IPS-20b (cell line): ENCODE measurements around the gene CPPED1.

ENCODE experiments used
- H3K27ac ChIP-seq: one replicate; pipeline ENCODE4 v1.5.1; 2013; ENCODE audit warnings: low read length
- H3K27me3 ChIP-seq: 2 replicates; pipeline ENCODE4 v1.6.1; 2013; ENCODE audit warnings: mild to moderate bottlenecking, low read length, inconsistent platforms; ENCODE audit not compliant: insufficient read depth
- H3K36me3 ChIP-seq: 2 replicates; pipeline ENCODE4 v1.6.1; 2013; ENCODE audit warnings: low read depth, mild to moderate bottlenecking, inconsistent platforms, low read length, moderate library complexity; ENCODE audit not compliant: insufficient read depth
- H3K4me1 ChIP-seq: 2 replicates; pipeline ENCODE4 v1.6.1; 2013; ENCODE audit warnings: mild to moderate bottlenecking, control low read depth, inconsistent platforms, low read length, moderate library complexity; ENCODE audit not compliant: insufficient read depth
- H3K4me3 ChIP-seq: 2 replicates; pipeline ENCODE4 v1.5.1; 2013; ENCODE audit warnings: mild to moderate bottlenecking, low read length, inconsistent platforms
- H3K9ac ChIP-seq: 2 replicates; pipeline ENCODE4 v1.6.1; 2013; ENCODE audit warnings: low read depth, mild to moderate bottlenecking, inconsistent platforms, low read length, moderate library complexity
- H3K9me3 ChIP-seq: 2 replicates; pipeline ENCODE4 v1.6.1; 2013; ENCODE audit warnings: mild to moderate bottlenecking, low read depth, low read length, inconsistent platforms; ENCODE audit not compliant: insufficient read depth

CPPED1 gene

DNA sequence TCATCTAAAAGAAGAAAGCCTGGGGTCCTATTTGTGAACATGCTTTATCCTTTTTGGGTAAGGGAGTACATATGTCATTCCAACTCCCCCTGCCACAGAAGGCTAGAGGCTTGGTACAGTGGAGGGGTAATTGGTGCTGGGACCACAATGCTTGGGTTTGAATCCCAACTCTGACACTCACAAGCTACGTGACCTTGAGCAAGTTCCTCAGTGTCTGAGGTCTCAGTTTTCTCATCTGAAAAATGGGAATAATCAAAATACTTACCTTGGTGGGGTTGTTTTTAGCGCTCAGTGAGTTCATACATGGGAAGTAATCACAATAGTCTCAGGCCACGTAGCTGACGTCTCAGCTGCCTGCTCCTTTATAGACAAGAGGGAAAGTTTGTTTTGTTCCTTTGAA, 150.8 kb downstream of the CPPED1 start:
- Histone ChIP-seq H3K4me3 (no peak overlapping the region), H3K9me3 (no peaks in the 10 kb centered on the region), H3K4me1 (no peaks in the 10 kb centered on the region), H3K36me3 (no peaks in the 10 kb centered on the region), H3K27me3 (no peaks in the 10 kb centered on the region), H3K27ac (no peak overlapping the region), H3K9ac (no peak overlapping the region)

DNA sequence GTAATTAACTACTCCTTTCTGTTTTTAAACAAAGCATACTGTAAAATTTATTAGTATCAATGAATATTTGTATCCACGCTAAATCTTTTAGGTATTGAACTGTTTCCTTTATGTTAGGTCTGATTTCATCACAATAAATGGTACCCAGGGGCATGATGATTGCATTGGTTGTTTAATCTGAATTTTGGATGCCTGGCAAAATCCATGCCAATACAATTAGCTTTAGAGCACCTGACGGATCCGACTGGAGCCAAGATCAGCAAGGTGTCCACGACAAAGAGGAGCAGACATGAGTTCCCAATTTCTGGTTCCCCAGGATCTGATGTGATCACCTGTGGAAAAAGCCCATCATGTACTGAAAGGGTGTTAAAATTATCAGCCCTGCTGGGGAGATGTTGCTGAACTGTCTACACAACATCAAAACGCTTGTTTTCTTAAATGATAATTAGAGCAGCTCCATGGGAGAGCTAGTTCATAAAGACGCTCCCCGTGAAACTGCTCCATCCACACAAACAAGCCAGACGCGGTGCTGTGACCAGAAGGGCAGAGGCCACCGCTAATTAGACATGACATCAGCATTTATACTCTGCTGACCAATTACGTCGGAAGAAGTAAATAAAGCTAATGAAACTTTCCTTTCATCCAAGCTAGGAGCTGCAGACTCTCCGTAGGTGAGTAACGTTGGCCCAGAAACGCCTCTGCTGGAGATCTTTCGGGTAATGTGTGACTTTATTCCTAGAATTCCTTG, 151.7 kb downstream of the CPPED1 start:
- Histone ChIP-seq H3K27ac (no peak overlapping the region), H3K9me3 (no peaks in the 10 kb centered on the region), H3K9ac (no peak overlapping the region), H3K4me1 (no peaks in the 10 kb centered on the region), H3K27me3 (no peaks in the 10 kb centered on the region), H3K4me3 (no peak overlapping the region), H3K36me3 (no peaks in the 10 kb centered on the region)

DNA sequence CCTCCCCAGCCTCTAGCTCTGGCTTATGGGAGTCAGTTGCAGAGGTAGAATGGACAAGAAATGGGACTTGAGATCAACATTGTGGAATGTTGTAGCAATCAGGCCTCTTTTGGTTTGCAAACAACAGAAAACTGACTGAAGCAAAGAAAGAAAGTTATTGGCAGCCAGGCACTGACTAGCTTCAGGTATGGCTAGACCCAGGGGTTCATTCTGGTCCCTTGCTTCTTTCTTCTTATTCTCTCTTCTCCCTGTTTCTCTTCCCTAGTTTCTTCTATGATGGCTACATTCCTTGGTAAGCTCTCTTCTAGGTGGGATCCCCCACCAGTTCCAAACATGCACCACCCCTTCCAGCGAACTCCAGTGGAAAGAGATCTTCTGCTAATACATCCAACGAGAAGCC, 154.3 kb downstream of the CPPED1 start:
- no peaks in the 10 kb centered on the region for H3K36me3 ChIP-seq
- H3K9me3 ChIP-seq, result no peaks in the 10 kb centered on the region
- H3K27ac ChIP-seq, result no peak overlapping the region
- H3K27me3 ChIP-seq, result no peaks in the 10 kb centered on the region
- H3K9ac ChIP-seq, result no peak overlapping the region
- no peaks in the 10 kb centered on the region for H3K4me1 ChIP-seq
- no peak overlapping the region for H3K4me3 ChIP-seq

DNA sequence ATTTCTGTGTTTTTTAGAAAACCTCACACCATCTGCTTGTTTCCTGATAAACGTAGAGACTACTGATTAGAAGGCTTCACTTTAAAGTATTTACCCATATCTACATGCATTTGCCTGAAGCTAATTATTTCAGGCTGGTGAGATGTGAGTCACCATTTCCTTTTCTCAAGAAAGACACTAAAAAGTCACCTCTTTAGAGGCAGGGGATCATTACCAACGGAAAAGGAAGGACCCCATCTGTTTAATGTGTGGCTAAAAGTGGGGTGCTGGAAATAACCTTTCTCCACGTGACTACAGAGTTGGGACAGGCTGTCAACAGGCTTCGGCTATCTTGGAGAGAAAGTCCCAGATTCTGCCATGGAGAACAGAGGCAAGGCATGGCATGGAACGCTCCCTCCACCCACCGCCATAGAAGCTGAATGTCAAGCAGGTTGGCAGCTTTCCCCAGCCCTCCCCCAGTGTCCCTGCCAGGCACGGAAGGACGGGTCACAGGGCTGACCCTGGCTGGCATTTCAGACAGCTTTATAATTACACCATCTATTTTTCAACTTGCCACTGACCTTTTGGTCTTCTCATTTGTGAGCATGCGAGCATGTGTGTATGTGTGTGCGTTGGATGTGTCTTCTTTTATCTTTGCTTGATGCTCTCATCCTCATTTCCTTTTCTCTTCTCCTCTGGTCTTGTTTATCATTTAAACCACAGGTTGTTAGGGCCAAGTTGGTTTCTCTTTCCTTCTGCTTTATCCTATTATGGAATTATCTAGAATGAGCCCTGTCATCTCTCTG, 157.0 kb downstream of the CPPED1 start:
- no peak overlapping the region for H3K27ac ChIP-seq
- no peaks in the 10 kb centered on the region for H3K27me3 ChIP-seq
- H3K4me1 ChIP-seq, result no peaks in the 10 kb centered on the region
- no peaks in the 10 kb centered on the region for H3K36me3 ChIP-seq
- H3K9ac ChIP-seq, result no peak overlapping the region
- H3K4me3 ChIP-seq, result no peak overlapping the region
- no peaks in the 10 kb centered on the region for H3K9me3 ChIP-seq

DNA sequence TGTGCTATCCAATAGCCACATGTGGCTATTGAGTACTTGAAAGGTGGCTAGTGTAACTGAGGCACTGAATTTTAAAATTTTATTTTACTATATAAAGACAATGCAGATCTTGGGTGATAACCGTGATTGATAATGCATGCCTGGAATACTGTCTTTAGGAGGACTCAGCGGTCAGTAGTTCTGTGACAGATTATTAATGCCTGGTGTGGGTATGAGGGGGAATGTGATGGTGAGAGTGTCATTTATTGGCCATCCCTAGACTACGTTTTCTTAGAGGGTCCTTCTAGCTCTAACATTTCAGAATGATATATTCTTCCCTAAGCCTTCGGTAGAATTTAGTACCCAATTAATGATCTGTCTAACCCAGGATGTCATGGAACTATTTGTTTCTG, 157.6 kb downstream of the CPPED1 start:
- Histone ChIP-seq H3K9me3 (no peaks in the 10 kb centered on the region), H3K27ac (no peak overlapping the region), H3K4me1 (no peaks in the 10 kb centered on the region), H3K36me3 (no peaks in the 10 kb centered on the region), H3K9ac (no peak overlapping the region), H3K27me3 (no peaks in the 10 kb centered on the region), H3K4me3 (no peak overlapping the region)

DNA sequence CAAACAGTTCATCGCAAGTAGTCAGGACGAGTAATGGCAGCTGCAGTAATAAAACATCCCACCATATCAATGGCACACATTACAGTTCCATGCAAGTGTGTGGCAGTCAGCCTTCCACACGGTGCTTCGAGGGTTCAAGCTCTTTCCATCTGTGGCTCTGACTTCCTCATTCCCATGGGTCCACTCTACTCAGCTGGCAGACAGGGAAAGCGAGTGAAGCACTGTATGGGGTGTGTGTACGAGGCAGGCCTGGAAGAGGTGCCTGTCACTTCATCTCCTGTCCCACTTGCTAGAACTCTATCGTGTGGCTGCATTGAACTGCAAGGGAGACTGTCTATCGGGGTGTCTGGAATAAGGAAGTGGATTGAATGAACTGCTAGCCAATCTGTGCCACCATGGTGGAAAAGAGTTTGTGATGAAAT, 160.6 kb downstream of the CPPED1 start:
- Histone ChIP-seq H3K4me3 (no peak overlapping the region), H3K27me3 (no peaks in the 10 kb centered on the region), H3K9me3 (no peaks in the 10 kb centered on the region), H3K36me3 (no peaks in the 10 kb centered on the region), H3K4me1 (no peaks in the 10 kb centered on the region), H3K27ac (no peak overlapping the region), H3K9ac (no peak overlapping the region)

DNA sequence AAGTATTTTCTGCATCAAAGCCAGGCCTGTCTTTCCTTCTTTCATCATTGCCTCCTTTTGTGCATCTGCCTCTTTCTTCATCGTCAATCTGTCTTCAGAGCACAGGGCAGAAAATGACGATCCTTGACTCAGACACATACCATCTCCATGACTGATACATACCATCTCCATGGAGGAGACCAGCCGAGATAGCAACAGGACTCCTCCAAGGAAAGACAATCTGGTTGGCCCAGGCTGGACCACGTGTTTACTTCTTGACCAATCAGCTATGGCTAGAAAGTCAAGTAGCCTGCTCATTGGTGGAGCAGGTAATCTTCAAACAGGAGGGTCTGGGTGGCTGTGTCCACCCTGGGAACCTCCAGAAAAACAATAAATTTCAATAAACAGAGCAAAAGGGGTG, 164.6 kb downstream of the CPPED1 start:
- Histone ChIP-seq H3K4me1 (no peaks in the 10 kb centered on the region), H3K9ac (no peak overlapping the region), H3K9me3 (no peaks in the 10 kb centered on the region), H3K27ac (no peak overlapping the region), H3K36me3 (no peaks in the 10 kb centered on the region), H3K4me3 (no peak overlapping the region), H3K27me3 (no peaks in the 10 kb centered on the region)

DNA sequence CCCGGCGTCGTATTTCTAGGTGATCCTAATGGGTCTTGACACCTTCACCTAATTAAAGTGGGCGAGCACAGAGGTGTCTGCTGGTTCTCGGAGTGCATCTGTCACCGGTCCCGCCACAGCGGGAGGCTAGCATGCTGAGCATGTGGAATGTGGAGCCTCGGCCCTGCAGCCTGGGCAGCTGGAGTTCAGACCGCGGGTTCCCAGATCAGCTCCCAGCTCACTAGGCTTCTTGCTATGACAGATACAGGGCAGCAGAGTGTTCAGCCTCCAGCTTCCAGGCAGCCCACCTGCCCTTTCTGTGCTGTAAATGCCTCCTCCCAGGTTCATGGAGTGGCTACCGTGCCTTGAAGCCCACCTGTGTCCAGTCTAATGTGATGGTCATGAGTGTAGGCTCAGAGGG, 166.7 kb downstream of the CPPED1 start:
- Histone ChIP-seq H3K9ac (no peak overlapping the region), H3K9me3 (no peaks in the 10 kb centered on the region), H3K27me3 (no peaks in the 10 kb centered on the region), H3K4me3 (no peak overlapping the region), H3K4me1 (no peaks in the 10 kb centered on the region), H3K36me3 (no peaks in the 10 kb centered on the region), H3K27ac (no peak overlapping the region)

DNA sequence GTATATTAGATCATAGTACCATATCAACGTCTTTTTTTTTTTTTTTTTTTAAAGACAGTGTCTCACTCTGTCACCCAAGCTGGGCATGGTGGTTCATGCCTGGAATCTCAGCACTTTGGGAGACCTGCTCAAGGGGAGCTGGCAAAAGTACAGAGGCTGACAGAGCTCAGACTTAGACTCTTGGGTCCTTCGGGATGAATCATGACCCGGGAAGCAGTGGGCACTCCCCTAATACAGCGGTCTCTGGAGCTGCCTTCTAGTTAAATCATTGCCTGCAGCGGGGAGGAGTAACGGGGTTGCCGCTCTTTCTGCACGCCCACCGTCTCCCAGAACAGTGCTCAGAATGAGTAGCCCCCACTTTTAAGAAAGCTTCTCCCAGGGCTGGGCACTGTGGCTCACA, 174.4 kb downstream of the CPPED1 start:
- Histone ChIP-seq H3K4me3 (no peak overlapping the region), H3K36me3 (no peaks in the 10 kb centered on the region), H3K27me3 (no peaks in the 10 kb centered on the region), H3K4me1 (no peaks in the 10 kb centered on the region), H3K9me3 (no peaks in the 10 kb centered on the region), H3K9ac (no peak overlapping the region), H3K27ac (no peak overlapping the region)

DNA sequence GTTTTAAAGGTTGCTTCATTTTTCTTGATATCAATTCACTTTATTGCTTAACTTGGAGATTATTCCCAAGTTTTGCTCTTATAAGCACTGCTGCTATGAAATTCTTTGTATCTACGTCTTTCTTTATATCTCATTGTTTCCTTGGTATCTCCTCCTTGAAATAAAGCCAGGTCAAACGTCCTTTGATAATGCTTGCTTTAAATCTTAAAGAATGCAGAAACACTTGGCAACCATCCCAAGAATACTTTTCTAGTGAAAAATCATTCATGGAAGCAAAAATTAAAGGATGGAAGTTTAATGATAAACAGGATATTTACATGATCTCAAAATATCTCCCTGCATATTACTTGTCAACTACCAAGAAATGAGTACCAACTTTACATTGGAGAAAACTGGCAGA, 175.2 kb downstream of the CPPED1 start:
- H3K9me3 ChIP-seq, result no peaks in the 10 kb centered on the region

DNA sequence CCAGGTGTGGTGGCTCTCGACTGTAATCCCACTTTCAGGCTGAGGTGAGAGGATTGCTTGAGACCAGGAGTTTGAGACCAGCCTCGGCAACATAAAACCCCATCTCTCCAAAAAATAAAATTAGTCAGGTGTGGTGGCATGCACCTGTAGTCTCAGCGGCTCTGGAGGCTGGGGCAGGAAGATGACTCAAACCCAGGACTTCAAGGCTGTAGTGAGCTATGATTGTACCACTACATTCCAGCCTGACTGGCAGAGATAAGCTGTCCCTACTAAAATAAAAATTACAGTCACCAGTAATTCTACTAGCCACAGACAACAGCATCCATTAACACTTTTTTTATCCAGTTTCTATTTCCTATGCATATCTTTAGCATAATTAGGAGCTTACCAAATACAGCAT, 176.3 kb downstream of the CPPED1 start:
- no peak overlapping the region for H3K4me3 ChIP-seq
- no peaks in the 10 kb centered on the region for H3K4me1 ChIP-seq
- H3K36me3 ChIP-seq, result no peaks in the 10 kb centered on the region
- H3K27ac ChIP-seq, result no peak overlapping the region
- H3K9me3 ChIP-seq, result no peaks in the 10 kb centered on the region
- no peak overlapping the region for H3K9ac ChIP-seq
- H3K27me3 ChIP-seq, result no peaks in the 10 kb centered on the region

More for the DNA sequence above, 175.2 kb downstream of the CPPED1 start:
- Histone ChIP-seq H3K4me1 (no peaks in the 10 kb centered on the region), H3K36me3 (no peaks in the 10 kb centered on the region), H3K9ac (no peak overlapping the region), H3K27me3 (no peaks in the 10 kb centered on the region), H3K27ac (no peak overlapping the region), H3K4me3 (no peak overlapping the region)

DNA sequence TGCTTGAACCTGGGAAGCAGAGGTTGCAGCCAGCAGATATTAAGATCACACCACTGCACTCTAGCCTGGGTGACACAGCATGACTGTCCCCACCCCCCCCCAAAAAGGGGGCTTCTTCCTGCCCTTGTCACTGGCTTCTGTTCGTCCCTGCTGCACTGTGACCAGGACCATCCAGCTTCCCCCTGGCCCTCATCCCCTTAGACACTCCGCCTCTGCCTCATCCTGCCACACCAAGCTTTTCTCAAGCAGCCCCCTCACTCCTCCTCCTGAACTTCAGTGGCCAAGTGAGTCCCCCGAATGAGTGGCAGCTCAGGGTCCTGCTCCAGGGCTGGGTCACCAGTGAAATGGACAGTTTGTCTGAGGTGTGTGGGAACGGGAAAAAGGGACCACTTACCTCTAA, 177.3 kb downstream of the CPPED1 start:
- Histone ChIP-seq H3K27me3 (no peaks in the 10 kb centered on the region), H3K4me3 (no peak overlapping the region), H3K9me3 (no peaks in the 10 kb centered on the region), H3K4me1 (no peaks in the 10 kb centered on the region), H3K36me3 (no peaks in the 10 kb centered on the region), H3K9ac (no peak overlapping the region), H3K27ac (no peak overlapping the region)
